AG09319 (cell line): Measurements from ENCODE around the gene WFDC8.

ENCODE experiments used
- DNase-seq: peaks from one replicate; pipeline ENCODE4 v3.0.0-alpha.2; 2010; ENCODE audit warnings: low read depth; ENCODE audit errors: extremely low read depth
- TF ChIP-seq, protein P1 (sequence below): IDR thresholded peaks from 2 replicates; pipeline ENCODE4 v1.5.1; 2011; ENCODE audit warnings: low read depth, mild to moderate bottlenecking, inconsistent platforms, low read length, moderate library complexity

The WFDC8 gene

DNA sequence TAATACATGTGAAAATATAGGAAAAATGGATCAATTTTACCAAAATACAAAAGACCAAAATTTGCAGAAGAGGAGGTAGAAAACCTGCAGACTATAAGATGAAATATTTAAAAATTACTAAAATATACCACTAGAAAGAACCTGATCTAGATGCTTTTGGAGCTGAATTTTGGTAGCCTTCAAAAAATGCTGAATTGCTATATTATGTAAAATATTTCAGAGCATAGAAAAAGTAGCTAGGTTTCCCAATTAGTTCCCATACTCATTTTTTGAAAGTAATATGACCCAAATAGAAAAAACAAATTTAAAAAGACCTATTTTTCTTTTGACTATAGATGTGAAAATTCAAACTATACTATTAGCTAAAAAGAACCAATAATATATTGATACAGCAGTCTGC is 28.3 kb downstream of the WFDC8 start:
- DNase-seq = no peak
- TF ChIP-seq, protein P1, sequence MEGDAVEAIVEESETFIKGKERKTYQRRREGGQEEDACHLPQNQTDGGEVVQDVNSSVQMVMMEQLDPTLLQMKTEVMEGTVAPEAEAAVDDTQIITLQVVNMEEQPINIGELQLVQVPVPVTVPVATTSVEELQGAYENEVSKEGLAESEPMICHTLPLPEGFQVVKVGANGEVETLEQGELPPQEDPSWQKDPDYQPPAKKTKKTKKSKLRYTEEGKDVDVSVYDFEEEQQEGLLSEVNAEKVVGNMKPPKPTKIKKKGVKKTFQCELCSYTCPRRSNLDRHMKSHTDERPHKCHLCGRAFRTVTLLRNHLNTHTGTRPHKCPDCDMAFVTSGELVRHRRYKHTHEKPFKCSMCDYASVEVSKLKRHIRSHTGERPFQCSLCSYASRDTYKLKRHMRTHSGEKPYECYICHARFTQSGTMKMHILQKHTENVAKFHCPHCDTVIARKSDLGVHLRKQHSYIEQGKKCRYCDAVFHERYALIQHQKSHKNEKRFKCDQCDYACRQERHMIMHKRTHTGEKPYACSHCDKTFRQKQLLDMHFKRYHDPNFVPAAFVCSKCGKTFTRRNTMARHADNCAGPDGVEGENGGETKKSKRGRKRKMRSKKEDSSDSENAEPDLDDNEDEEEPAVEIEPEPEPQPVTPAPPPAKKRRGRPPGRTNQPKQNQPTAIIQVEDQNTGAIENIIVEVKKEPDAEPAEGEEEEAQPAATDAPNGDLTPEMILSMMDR = no peak

DNA sequence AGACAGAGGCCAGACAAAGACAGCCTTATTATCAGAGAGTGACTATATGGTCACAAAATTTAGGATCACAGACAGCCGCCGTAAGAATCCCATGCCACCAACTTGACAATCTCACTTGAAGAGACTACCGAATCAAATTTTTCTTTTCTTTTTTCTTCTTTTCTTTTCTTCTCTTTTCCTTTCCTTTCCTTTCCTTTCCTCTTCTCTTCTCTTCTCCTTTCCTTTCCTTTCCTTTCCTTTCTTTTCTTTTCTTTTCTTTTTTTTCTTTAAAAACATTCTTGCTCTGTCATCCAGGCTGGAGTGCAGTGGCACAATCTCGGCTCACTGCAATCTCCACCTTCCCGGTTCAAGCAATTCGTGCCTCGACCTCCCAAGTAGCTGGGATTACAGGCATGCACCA is 30.7 kb downstream of the WFDC8 start:
- TF ChIP-seq, protein P1 = no peak
- no peak for DNase-seq

- no peak for DNase-seq
- TF ChIP-seq, protein P1 = no peak
Observed at GRCh38 chr20:45547206-45547770, 31.8 kb downstream of the WFDC8 start, which contains the start of gene EPPIN. TSS of gene EPPIN (minus strand) at chr20:45547401. CDS start at chr20:45547357, 44 bp downstream.

DNA sequence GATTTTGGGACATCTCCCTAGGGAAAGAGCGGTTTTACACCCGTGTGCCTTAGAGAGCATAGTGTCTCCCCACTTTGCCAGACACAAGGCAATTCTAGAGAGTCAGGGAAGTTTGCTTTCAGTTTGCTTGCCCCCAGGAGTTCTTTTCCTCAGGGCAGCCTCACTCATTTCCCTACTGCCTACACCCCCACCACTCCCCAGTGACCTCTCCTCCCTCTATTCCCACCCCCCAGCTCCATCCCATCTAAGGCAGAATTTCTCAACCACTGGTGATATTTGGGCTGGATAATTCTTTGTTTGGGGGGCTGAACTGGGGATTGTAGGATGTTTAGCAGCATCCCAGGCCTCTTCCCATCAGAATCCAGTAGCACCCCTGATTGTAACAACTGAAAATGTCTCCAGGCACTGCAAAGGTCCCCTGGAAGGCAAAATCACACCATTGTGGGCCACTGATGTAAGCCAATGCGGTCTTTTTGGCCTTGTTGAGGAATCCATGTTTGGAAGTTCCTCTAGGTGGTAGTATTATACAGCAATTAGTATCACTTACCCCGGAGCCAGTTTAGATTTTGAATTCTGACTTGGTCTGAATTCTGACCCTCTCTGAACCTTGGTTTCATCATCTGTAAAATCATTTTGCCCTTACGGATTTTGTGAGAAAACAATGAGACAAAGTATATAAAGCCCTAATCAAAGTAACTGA is 33.2 kb downstream of the WFDC8 start:
- TF ChIP-seq, protein P1 = peak; percentile 36
- no peak for DNase-seq

- TF ChIP-seq, protein P1 = no peak
- no peak for DNase-seq
Observed at GRCh38 chr20:45545351-45545750, 33.7 kb downstream of the WFDC8 start.

GRCh38 chr20:45539382-45539781 is 39.7 kb downstream of the WFDC8 start, which contains the start of gene WFDC6:
TSS of gene WFDC6 (minus strand) at chr20:45539482. CDS start at chr20:45539407, 75 bp downstream.
- TF ChIP-seq, protein P1 = no peak
- no peak for DNase-seq

DNA sequence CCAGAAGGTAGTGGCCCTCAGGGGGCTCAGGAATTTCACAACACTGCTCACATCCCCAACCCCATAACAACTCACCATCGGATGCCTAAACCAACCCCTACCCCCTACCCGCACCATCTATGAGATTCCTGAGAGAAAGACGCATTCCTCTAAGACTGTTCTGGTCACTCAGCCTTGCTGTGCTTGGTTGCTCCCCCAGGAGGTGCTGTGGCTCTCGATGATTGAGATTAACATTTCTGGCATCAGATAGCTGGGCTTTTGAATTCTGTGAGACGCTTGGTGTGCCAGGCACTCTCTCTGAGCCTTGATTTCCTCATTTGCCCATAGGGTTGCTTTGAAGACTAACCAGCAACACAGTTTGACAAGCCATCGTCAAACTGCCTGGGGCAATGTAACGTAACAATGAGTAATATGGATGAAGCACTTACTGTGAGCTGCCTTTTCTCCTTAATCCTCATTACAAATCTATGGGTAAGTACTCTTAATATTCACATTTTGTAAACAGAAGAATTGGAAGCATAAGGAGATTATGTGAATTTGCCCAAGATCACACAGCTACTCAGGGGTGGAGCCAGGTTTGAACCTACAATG is 40.8 kb downstream of the WFDC8 start:
- no peak for DNase-seq
- TF ChIP-seq, protein P1 = no peak
